Measurements from ENCODE around the gene SETDB1. TPM values are rescaled to one million over a fixed set of nuclear protein-coding genes. Genes with fewer than 3 reads are reported as not detected.

SETDB1 gene
- polyA plus RNA-seq, 1 donor, result 56.7 TPM

- H3K4me1 ChIP-seq (ENCODE audit: control insufficient read depth, insufficient read depth, low read length), result peaks cover 68% of the 10 kb centered on the region
- no CpG with 5 or more reads among the region's 67 CpGs for WGBS (ENCODE audit: insufficient coverage, low lambda C conversion rate)
Measured at GRCh38 chr1:150973836-150974579, 47.8 kb downstream of the SETDB1 start.

GRCh38 chr1:150974580-150975478, 48.7 kb downstream of the SETDB1 start, which contains the start of gene CERS2:
TSS of gene CERS2 (minus strand) at chr1:150974835. CDS start at chr1:150969090, 5,745 bp downstream.
- no peaks in the 10 kb centered on the region for H3K27me3 ChIP-seq (ENCODE audit: control insufficient read depth, insufficient read depth, low read length)
- no peaks in the 10 kb centered on the region for H3K9me3 ChIP-seq (ENCODE audit: control insufficient read depth, low read depth, low read length)
- no CpG with 5 or more reads among the region's 106 CpGs for WGBS (ENCODE audit: insufficient coverage, low lambda C conversion rate)
- H3K36me3 ChIP-seq (ENCODE audit: control insufficient read depth, insufficient read depth, low read length), result peaks cover 2% of the 10 kb centered on the region
- peak; percentile 83 to 93 for DNase-seq
- peak within 1 kb of the TSS; percentile 94 for H3K4me3 ChIP-seq (ENCODE audit: low read length)
- peak within 1 kb of the TSS; percentile 90 for H3K27ac ChIP-seq (ENCODE audit: low read length)
- H3K4me1 ChIP-seq (ENCODE audit: control insufficient read depth, insufficient read depth, low read length), result peaks cover 70% of the 10 kb centered on the region

More at GRCh38 chr1:150973836-150974579, 47.8 kb downstream of the SETDB1 start:
- Histone ChIP-seq H3K27ac (ENCODE audit: low read length) (peak overlapping the region; percentile 90), H3K36me3 (ENCODE audit: control insufficient read depth, insufficient read depth, low read length) (peaks cover 7% of the 10 kb centered on the region), H3K27me3 (ENCODE audit: control insufficient read depth, insufficient read depth, low read length) (no peaks in the 10 kb centered on the region), H3K4me3 (ENCODE audit: low read length) (peak overlapping the region; percentile 94), H3K9me3 (ENCODE audit: control insufficient read depth, low read depth, low read length) (no peaks in the 10 kb centered on the region)
- peak; percentile 33 to 62 for DNase-seq

GRCh38 chr1:150976401-150976821, 50.2 kb downstream of the SETDB1 start:
- no peaks in the 10 kb centered on the region for H3K36me3 ChIP-seq (ENCODE audit: control insufficient read depth, insufficient read depth, low read length)
- H3K9me3 ChIP-seq (ENCODE audit: control insufficient read depth, low read depth, low read length), result no peaks in the 10 kb centered on the region
- peak overlapping the region; percentile 83 for H3K27ac ChIP-seq (ENCODE audit: low read length)
- DNase-seq, result no peak
- whole genome bisulfite sequencing (ENCODE audit: insufficient coverage, low lambda C conversion rate), result no CpG with 5 or more reads among the region's 9 CpGs
- no peak overlapping the region for H3K4me3 ChIP-seq (ENCODE audit: low read length)
- H3K27me3 ChIP-seq (ENCODE audit: control insufficient read depth, insufficient read depth, low read length), result no peaks in the 10 kb centered on the region
- peaks cover 69% of the 10 kb centered on the region for H3K4me1 ChIP-seq (ENCODE audit: control insufficient read depth, insufficient read depth, low read length)

- H3K27ac ChIP-seq (ENCODE audit: low read length), result peak overlapping the region; percentile 83
- 19% methylated on average over 3 of the region's 11 CpGs for WGBS (ENCODE audit: insufficient coverage, low lambda C conversion rate)
- H3K9me3 ChIP-seq (ENCODE audit: control insufficient read depth, low read depth, low read length), result no peaks in the 10 kb centered on the region
- H3K4me1 ChIP-seq (ENCODE audit: control insufficient read depth, insufficient read depth, low read length), result peaks cover 69% of the 10 kb centered on the region
- peak; percentile 89 to 93 for DNase-seq
- no peaks in the 10 kb centered on the region for H3K27me3 ChIP-seq (ENCODE audit: control insufficient read depth, insufficient read depth, low read length)
- no peak overlapping the region for H3K4me3 ChIP-seq (ENCODE audit: low read length)
- H3K36me3 ChIP-seq (ENCODE audit: control insufficient read depth, insufficient read depth, low read length), result no peaks in the 10 kb centered on the region
Measured at GRCh38 chr1:150976879-150977694, 50.9 kb downstream of the SETDB1 start.

- peaks cover 70% of the 10 kb centered on the region for H3K4me1 ChIP-seq (ENCODE audit: control insufficient read depth, insufficient read depth, low read length)
- peak; percentile 75 to 80 for DNase-seq
- peak overlapping the region; percentile 27 for H3K4me3 ChIP-seq (ENCODE audit: low read length)
- no peaks in the 10 kb centered on the region for H3K9me3 ChIP-seq (ENCODE audit: control insufficient read depth, low read depth, low read length)
- whole genome bisulfite sequencing (ENCODE audit: insufficient coverage, low lambda C conversion rate), result no CpG with 5 or more reads among the region's 23 CpGs
- no peaks in the 10 kb centered on the region for H3K27me3 ChIP-seq (ENCODE audit: control insufficient read depth, insufficient read depth, low read length)
- H3K27ac ChIP-seq (ENCODE audit: low read length), result peak overlapping the region; percentile 8
- no peaks in the 10 kb centered on the region for H3K36me3 ChIP-seq (ENCODE audit: control insufficient read depth, insufficient read depth, low read length)
Measured at GRCh38 chr1:150979092-150980056, 53.2 kb downstream of the SETDB1 start.

- H3K9me3 ChIP-seq (ENCODE audit: control insufficient read depth, low read depth, low read length), result no peaks in the 10 kb centered on the region
- no peak overlapping the region for H3K4me3 ChIP-seq (ENCODE audit: low read length)
- H3K4me1 ChIP-seq (ENCODE audit: control insufficient read depth, insufficient read depth, low read length), result peaks cover 58% of the 10 kb centered on the region
- DNase-seq, result peak in 1 of 2 donors; percentile 45
- H3K36me3 ChIP-seq (ENCODE audit: control insufficient read depth, insufficient read depth, low read length), result no peaks in the 10 kb centered on the region
- WGBS (ENCODE audit: insufficient coverage, low lambda C conversion rate), result no CpG with 5 or more reads among the region's 6 CpGs
- H3K27ac ChIP-seq (ENCODE audit: low read length), result peak overlapping the region; percentile 69
- no peaks in the 10 kb centered on the region for H3K27me3 ChIP-seq (ENCODE audit: control insufficient read depth, insufficient read depth, low read length)
Measured at GRCh38 chr1:150981177-150981804, 55.1 kb downstream of the SETDB1 start.

- no peak within 1 kb of the TSS for H3K4me3 ChIP-seq (ENCODE audit: low read length)
- no CpG with 5 or more reads among the region's 12 CpGs for WGBS (ENCODE audit: insufficient coverage, low lambda C conversion rate)
- H3K27me3 ChIP-seq (ENCODE audit: control insufficient read depth, insufficient read depth, low read length), result no peaks in the 10 kb centered on the region
- no peaks in the 10 kb centered on the region for H3K36me3 ChIP-seq (ENCODE audit: control insufficient read depth, insufficient read depth, low read length)
- H3K27ac ChIP-seq (ENCODE audit: low read length), result peak within 1 kb of the TSS; percentile 69
- no peaks in the 10 kb centered on the region for H3K9me3 ChIP-seq (ENCODE audit: control insufficient read depth, low read depth, low read length)
- DNase-seq, result peak; percentile 78 to 87
- H3K4me1 ChIP-seq (ENCODE audit: control insufficient read depth, insufficient read depth, low read length), result peaks cover 50% of the 10 kb centered on the region
Measured at GRCh38 chr1:150981805-150982712, 55.9 kb downstream of the SETDB1 start, which contains the start of gene ANXA9. TSS of gene ANXA9 (plus strand) at chr1:150982292. CDS start at chr1:150983106, 814 bp downstream.

GRCh38 chr1:150985179-150985825, 59.1 kb downstream of the SETDB1 start:
- WGBS (ENCODE audit: insufficient coverage, low lambda C conversion rate), result no CpG with 5 or more reads among the region's 2 CpGs
- no peak for DNase-seq

More at GRCh38 chr1:150985179-150985825, 59.1 kb downstream of the SETDB1 start:
- no peak overlapping the region for H3K4me3 ChIP-seq (ENCODE audit: low read length)
- no peak overlapping the region for H3K27ac ChIP-seq (ENCODE audit: low read length)
- H3K27me3 ChIP-seq (ENCODE audit: control insufficient read depth, insufficient read depth, low read length), result no peaks in the 10 kb centered on the region
- peaks cover 27% of the 10 kb centered on the region for H3K4me1 ChIP-seq (ENCODE audit: control insufficient read depth, insufficient read depth, low read length)
- no peaks in the 10 kb centered on the region for H3K9me3 ChIP-seq (ENCODE audit: control insufficient read depth, low read depth, low read length)
- H3K36me3 ChIP-seq (ENCODE audit: control insufficient read depth, insufficient read depth, low read length), result no peaks in the 10 kb centered on the region
